ENCODE measurements around the gene HDX.

HDX gene

GRCh38 chrX:84479086-84479485 lies 23.2 kb downstream of the HDX start:
- CTCF ChIA-PET = no interaction called here
- POLR2A ChIA-PET = no interaction called here
- TF ChIP-seq, protein P1, sequence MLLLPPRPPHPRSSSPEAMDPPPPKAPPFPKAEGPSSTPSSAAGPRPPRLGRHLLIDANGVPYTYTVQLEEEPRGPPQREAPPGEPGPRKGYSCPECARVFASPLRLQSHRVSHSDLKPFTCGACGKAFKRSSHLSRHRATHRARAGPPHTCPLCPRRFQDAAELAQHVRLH (tag by site-specific recombination; IDR thresholded peaks at IDR 0.05) = no peak
- TF ChIP-seq ZNF24 (tag by site-specific recombination; IDR thresholded peaks at IDR 0.05) = no peak
- no peak for TF ChIP-seq ZNF654 (tag by site-specific recombination; IDR thresholded peaks at IDR 0.05; ENCODE audit: low read depth)
- no peak for TF ChIP-seq ZNF19 (tag by site-specific recombination; IDR thresholded peaks at IDR 0.05; ENCODE audit: low read depth)
- no peak for TF ChIP-seq ZNF292 (tag by site-specific recombination; IDR thresholded peaks at IDR 0.05; ENCODE audit: borderline replicate concordance, low read depth)
- TF ChIP-seq REST (tag by site-specific recombination; IDR thresholded peaks at IDR 0.05) = no peak
- no peak for TF ChIP-seq ZNF518A (tag by site-specific recombination; conservative IDR thresholded peaks at IDR 0.05; ENCODE audit: low read depth)
- TF ChIP-seq ZNF202 (tag by site-specific recombination; IDR thresholded peaks at IDR 0.05; ENCODE audit: borderline replicate concordance) = no peak
- TF ChIP-seq KLF10 (tag by site-specific recombination; IDR thresholded peaks at IDR 0.05) = no peak
- no peak for TF ChIP-seq ZNF175 (tag by site-specific recombination; IDR thresholded peaks at IDR 0.05)
- TF ChIP-seq EGR2 (tag by site-specific recombination; IDR thresholded peaks at IDR 0.05; ENCODE audit: low read depth) = no peak
- no peak for TF ChIP-seq ZNF521 (tag by site-specific recombination; IDR thresholded peaks at IDR 0.05)
- H3K27ac ChIP-seq (ENCODE audit: extremely low read depth, low read depth, low read length) = no peak overlapping the region
- H3K36me3 ChIP-seq (ENCODE audit: control insufficient read depth in 2 of 2, insufficient read depth in 1 of 2, low read length in 2 of 2) = no peaks in the 10 kb centered on the region
- no peak overlapping the region for H3K4me3 ChIP-seq (ENCODE audit: low read depth, low read length)
- no peaks in the 10 kb centered on the region for H3K4me1 ChIP-seq (ENCODE audit: control insufficient read depth, insufficient read depth, low read length)
- peaks cover 8% of the 10 kb centered on the region for H3K9me3 ChIP-seq (ENCODE audit: control insufficient read depth, insufficient read depth, low read depth, low read length)

DNA sequence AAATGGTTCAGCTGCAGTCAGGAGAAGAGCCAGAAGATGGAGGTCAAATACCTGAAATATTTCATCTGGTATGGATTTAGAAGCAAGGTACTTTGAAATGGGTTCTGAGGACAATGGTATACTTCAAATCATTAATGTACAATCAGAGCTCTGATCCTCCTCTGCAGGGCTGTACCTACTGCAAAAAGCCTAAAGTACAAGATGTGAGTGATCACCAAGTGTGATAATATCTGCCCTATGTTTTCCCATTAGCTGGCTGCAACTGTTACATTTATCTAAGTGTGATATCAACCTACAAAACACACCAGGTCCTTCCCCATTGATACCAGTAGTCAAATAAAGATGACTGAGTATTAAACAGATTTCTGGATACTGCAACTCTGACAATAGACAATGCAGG lies 25.1 kb downstream of the HDX start:
- H3K4me1 ChIP-seq (ENCODE audit: control insufficient read depth, insufficient read depth, low read length) = no peaks in the 10 kb centered on the region
- CTCF ChIA-PET = no interaction called here
- no peaks in the 10 kb centered on the region for H3K36me3 ChIP-seq (ENCODE audit: control insufficient read depth in 2 of 2, insufficient read depth in 1 of 2, low read length in 2 of 2)
- peaks cover 8% of the 10 kb centered on the region for H3K9me3 ChIP-seq (ENCODE audit: control insufficient read depth, insufficient read depth, low read depth, low read length)
- H3K4me3 ChIP-seq (ENCODE audit: low read depth, low read length) = no peak overlapping the region
- POLR2A ChIA-PET = no interaction called here
- H3K27ac ChIP-seq (ENCODE audit: extremely low read depth, low read depth, low read length) = no peak overlapping the region
- TF ChIP-seq ZNF350 (tag by site-specific recombination; IDR thresholded peaks at IDR 0.05) (no peak), KLF7 (tag by site-specific recombination; IDR thresholded peaks at IDR 0.05; ENCODE audit: borderline replicate concordance) (no peak), ZSCAN5A (tag by site-specific recombination; IDR thresholded peaks at IDR 0.05) (no peak), ZNF169 (tag by site-specific recombination; IDR thresholded peaks at IDR 0.05) (no peak), ZNF830 (tag by site-specific recombination; IDR thresholded peaks at IDR 0.05; ENCODE audit: low read depth) (no peak)
- TF ChIP-seq, protein P2, sequence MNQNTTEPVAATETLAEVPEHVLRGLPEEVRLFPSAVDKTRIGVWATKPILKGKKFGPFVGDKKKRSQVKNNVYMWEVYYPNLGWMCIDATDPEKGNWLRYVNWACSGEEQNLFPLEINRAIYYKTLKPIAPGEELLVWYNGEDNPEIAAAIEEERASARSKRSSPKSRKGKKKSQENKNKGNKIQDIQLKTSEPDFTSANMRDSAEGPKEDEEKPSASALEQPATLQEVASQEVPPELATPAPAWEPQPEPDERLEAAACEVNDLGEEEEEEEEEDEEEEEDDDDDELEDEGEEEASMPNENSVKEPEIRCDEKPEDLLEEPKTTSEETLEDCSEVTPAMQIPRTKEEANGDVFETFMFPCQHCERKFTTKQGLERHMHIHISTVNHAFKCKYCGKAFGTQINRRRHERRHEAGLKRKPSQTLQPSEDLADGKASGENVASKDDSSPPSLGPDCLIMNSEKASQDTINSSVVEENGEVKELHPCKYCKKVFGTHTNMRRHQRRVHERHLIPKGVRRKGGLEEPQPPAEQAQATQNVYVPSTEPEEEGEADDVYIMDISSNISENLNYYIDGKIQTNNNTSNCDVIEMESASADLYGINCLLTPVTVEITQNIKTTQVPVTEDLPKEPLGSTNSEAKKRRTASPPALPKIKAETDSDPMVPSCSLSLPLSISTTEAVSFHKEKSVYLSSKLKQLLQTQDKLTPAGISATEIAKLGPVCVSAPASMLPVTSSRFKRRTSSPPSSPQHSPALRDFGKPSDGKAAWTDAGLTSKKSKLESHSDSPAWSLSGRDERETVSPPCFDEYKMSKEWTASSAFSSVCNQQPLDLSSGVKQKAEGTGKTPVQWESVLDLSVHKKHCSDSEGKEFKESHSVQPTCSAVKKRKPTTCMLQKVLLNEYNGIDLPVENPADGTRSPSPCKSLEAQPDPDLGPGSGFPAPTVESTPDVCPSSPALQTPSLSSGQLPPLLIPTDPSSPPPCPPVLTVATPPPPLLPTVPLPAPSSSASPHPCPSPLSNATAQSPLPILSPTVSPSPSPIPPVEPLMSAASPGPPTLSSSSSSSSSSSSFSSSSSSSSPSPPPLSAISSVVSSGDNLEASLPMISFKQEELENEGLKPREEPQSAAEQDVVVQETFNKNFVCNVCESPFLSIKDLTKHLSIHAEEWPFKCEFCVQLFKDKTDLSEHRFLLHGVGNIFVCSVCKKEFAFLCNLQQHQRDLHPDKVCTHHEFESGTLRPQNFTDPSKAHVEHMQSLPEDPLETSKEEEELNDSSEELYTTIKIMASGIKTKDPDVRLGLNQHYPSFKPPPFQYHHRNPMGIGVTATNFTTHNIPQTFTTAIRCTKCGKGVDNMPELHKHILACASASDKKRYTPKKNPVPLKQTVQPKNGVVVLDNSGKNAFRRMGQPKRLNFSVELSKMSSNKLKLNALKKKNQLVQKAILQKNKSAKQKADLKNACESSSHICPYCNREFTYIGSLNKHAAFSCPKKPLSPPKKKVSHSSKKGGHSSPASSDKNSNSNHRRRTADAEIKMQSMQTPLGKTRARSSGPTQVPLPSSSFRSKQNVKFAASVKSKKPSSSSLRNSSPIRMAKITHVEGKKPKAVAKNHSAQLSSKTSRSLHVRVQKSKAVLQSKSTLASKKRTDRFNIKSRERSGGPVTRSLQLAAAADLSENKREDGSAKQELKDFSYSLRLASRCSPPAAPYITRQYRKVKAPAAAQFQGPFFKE (tag by site-specific recombination; IDR thresholded peaks at IDR 0.05; ENCODE audit: borderline replicate concordance) = no peak
